ENCODE data around the gene FATE1.

GRCh38 chrX:151754047-151754429 is 38.2 kb downstream of the FATE1 start:
- TF ChIP-seq CTCF (IDR thresholded peaks at IDR 0.05; ENCODE audit: control extremely low read depth in 1 of 3, insufficient read depth in 1 of 3, low read depth in 1 of 3, low read length in 3 of 3) (no peak), E2F6 (IDR thresholded peaks at IDR 0.05) (no peak), ATF3 (IDR thresholded peaks at IDR 0.05; ENCODE audit: insufficient read depth, low read depth, low read length) (no peak), RAD21 (IDR thresholded peaks at IDR 0.05 in 1 of 2, conservative IDR thresholded peaks at IDR 0.05 in 1 of 2; ENCODE audit: low read depth in 2 of 2, low read length in 2 of 2) (no peak), EZH2 (IDR thresholded peaks at IDR 0.05; ENCODE audit: low read depth, low read length, severe bottlenecking) (no peak), TAF1 (IDR thresholded peaks at IDR 0.05; ENCODE audit: low read depth, low read length) (no peak), SRF (IDR thresholded peaks at IDR 0.05; ENCODE audit: low read depth, low read length) (no peak), SIRT6 (IDR thresholded peaks at IDR 0.05; ENCODE audit: low read length) (no peak)

All from H1 (cell line).